Osteoblast (primary cell): ENCODE results near the gene KITLG. TPM values are rescaled to one million over a fixed set of nuclear protein-coding genes. Genes with fewer than 3 reads are reported as not detected.
"Not testable (repeated sequence)": the region's sequence is repeated elsewhere in the genome, so short reads cannot be mapped to it uniquely, and the experiment has no call there.

ENCODE experiments used
- DNase-seq: peaks from one replicate; pipeline ENCODE4 v3.0.0; 2011; ENCODE audit warnings: low spot score, mixed read lengths; ENCODE audit not compliant: insufficient read length; ENCODE audit errors: missing footprints
- H2AFZ ChIP-seq: 2 replicates; pipeline ENCODE4 v1.6.0; 2011; ENCODE audit warnings: mild to moderate bottlenecking, low read length
- H3K27ac ChIP-seq: 2 replicates; pipeline ENCODE4 v1.5.1; 2011; ENCODE audit warnings: mild to moderate bottlenecking, low read depth, low read length, moderate library complexity
- H3K27me3 ChIP-seq: 2 replicates; pipeline ENCODE4 v1.6.0; 2012; ENCODE audit warnings: mild to moderate bottlenecking, control low read depth, inconsistent platforms, low read length, moderate library complexity; ENCODE audit not compliant: insufficient read depth
- H3K36me3 ChIP-seq: 2 replicates; pipeline ENCODE4 v1.5.1; 2011; ENCODE audit warnings: mild to moderate bottlenecking, low read length, control low read depth, moderate library complexity; ENCODE audit not compliant: insufficient read depth
- H3K4me1 ChIP-seq: 2 replicates; pipeline ENCODE4 v1.5.1; 2011; ENCODE audit warnings: mild to moderate bottlenecking, low read length, control low read depth, moderate library complexity; ENCODE audit not compliant: insufficient read depth
- H3K4me2 ChIP-seq: 2 replicates; pipeline ENCODE4 v1.6.0; 2011; ENCODE audit warnings: mild to moderate bottlenecking, low read length; ENCODE audit not compliant: insufficient read depth
- H3K4me3 ChIP-seq: fragments of 200-600 bp; sonication (generic); 3 replicates; pipeline ENCODE4 v1.5.1; 2012; ENCODE audit warnings: mild to moderate bottlenecking, low read length, inconsistent platforms; ENCODE audit not compliant: insufficient read depth
- H3K79me2 ChIP-seq: 2 replicates; pipeline ENCODE4 v1.6.0; 2012; ENCODE audit warnings: mild to moderate bottlenecking, low read length, control low read depth, inconsistent platforms; ENCODE audit not compliant: insufficient read depth
- H3K9me3 ChIP-seq: 2 replicates; pipeline ENCODE4 v1.5.1; 2011; ENCODE audit warnings: low read depth, low read length, control low read depth
- H4K20me1 ChIP-seq: 2 replicates; pipeline ENCODE4 v1.6.0; 2012; ENCODE audit warnings: mild to moderate bottlenecking, low read length, control low read depth; ENCODE audit not compliant: insufficient read depth
- CTCF ChIP-seq: IDR thresholded peaks from 2 replicates; pipeline ENCODE4 v1.5.1; 2011; ENCODE audit warnings: mild to moderate bottlenecking, low read depth, low read length, moderate library complexity; ENCODE audit errors: extremely low read depth
- total RNA-seq: library from RNA; depleted of rRNA; stranded (reverse); fragments of >200 nt; gene quantifications from 2 replicates; pipeline ENCODE4 v1.2.3, GENCODE V29; 2012

The KITLG gene
- total RNA-seq, 1 donor: 46.7 TPM

- Histone ChIP-seq H3K4me2 (no peak overlapping the region), H2AFZ (no peak overlapping the region), H3K27ac (no peak overlapping the region), H3K27me3 (no peaks in the 10 kb centered on the region), H3K4me3 (no peak overlapping the region), H3K79me2 (peaks cover 14% of the 10 kb centered on the region), H3K9me3 (no peaks in the 10 kb centered on the region), H3K4me1 (peaks cover 16% of the 10 kb centered on the region), H4K20me1 (no peaks in the 10 kb centered on the region), H3K36me3 (peaks cover 10% of the 10 kb centered on the region)
- DNase-seq: no peak
- TF ChIP-seq CTCF: no peak
Measured at GRCh38 chr12:88510843-88511242, 69.4 kb downstream of the KITLG start.

GRCh38 chr12:88509851-88510250 lies 70.4 kb downstream of the KITLG start:
- peaks cover 21% of the 10 kb centered on the region for H3K4me1 ChIP-seq
- no peaks in the 10 kb centered on the region for H4K20me1 ChIP-seq
- no peak for DNase-seq
- no peak overlapping the region for H3K4me3 ChIP-seq
- H3K9me3 ChIP-seq: no peaks in the 10 kb centered on the region
- TF ChIP-seq CTCF: no peak
- H3K27me3 ChIP-seq: no peaks in the 10 kb centered on the region
- no peak overlapping the region for H2AFZ ChIP-seq
- no peak overlapping the region for H3K4me2 ChIP-seq
- peaks cover 17% of the 10 kb centered on the region for H3K36me3 ChIP-seq
- H3K79me2 ChIP-seq: peaks cover 14% of the 10 kb centered on the region
- no peak overlapping the region for H3K27ac ChIP-seq

- Histone ChIP-seq H3K27me3 (no peaks in the 10 kb centered on the region), H3K79me2 (peaks cover 14% of the 10 kb centered on the region), H2AFZ (no peak overlapping the region), H4K20me1 (no peaks in the 10 kb centered on the region), H3K9me3 (no peaks in the 10 kb centered on the region), H3K4me3 (no peak overlapping the region), H3K27ac (peak overlapping the region; percentile 12), H3K4me2 (no peak overlapping the region), H3K4me1 (peaks cover 21% of the 10 kb centered on the region), H3K36me3 (peaks cover 17% of the 10 kb centered on the region)
- no peak for TF ChIP-seq CTCF
- no peak for DNase-seq
Measured at GRCh38 chr12:88509347-88509746, 70.9 kb downstream of the KITLG start.

- not testable (repeated sequence) for H3K9me3 ChIP-seq, H4K20me1 ChIP-seq, DNase-seq, H3K27me3 ChIP-seq, H3K27ac ChIP-seq, H3K4me3 ChIP-seq, H2AFZ ChIP-seq, H3K4me2 ChIP-seq
- peaks cover 25% of the 10 kb centered on the region for H3K36me3 ChIP-seq
- peaks cover 30% of the 10 kb centered on the region for H3K4me1 ChIP-seq
- peaks cover 13% of the 10 kb centered on the region for H3K79me2 ChIP-seq
Measured at GRCh38 chr12:88507851-88508250, 72.4 kb downstream of the KITLG start.
